MCF 10A (cell line): Measurements from ENCODE around the gene ETV4. TPM values are rescaled to one million over a fixed set of nuclear protein-coding genes. Genes with fewer than 3 reads are reported as not detected.

Experiments
- BruUV-seq: library from RNA; stranded (reverse); fragments of 400-500 nt; replicated peaks from 2 replicates; lab custom pipeline; 2021; lab: Mats Ljungman, UMichigan
- CTCF ChIA-PET: fragments of 300-600 bp; sonication (Branson Sonifier 250); formaldehyde crosslinking; extraction: SDS; loops from one replicate; lab custom pipeline; 2021; ENCODE audit warnings: antibody characterized with exemption, inconsistent platforms; lab: Yijun Ruan, JAX
- POLR2A ChIA-PET: fragments of 300-600, 350-650 bp; sonication (Branson Sonifier 250); formaldehyde crosslinking; extraction: SDS; loops from one replicate; lab custom pipeline; 2020; ENCODE audit warnings: antibody characterized with exemption, inconsistent platforms; lab: Yijun Ruan, JAX
- DNase-seq: peaks from one replicate; pipeline ENCODE4 v3.0.0-alpha.2; 2018; ENCODE audit not compliant: unreplicated experiment
- H3K27ac Mint-ChIP-seq: one replicate; pipeline ENCODE4 v1.8.0; 2022; ENCODE audit warnings: mild to moderate bottlenecking, low read depth, mixed read lengths; ENCODE audit not compliant: unreplicated experiment
- H3K27me3 Mint-ChIP-seq: one replicate; pipeline ENCODE4 v1.8.0; 2022; ENCODE audit warnings: mixed read lengths; ENCODE audit not compliant: insufficient read depth, unreplicated experiment
- H3K36me3 Mint-ChIP-seq: one replicate; pipeline ENCODE4 v1.8.0; 2022; ENCODE audit warnings: mild to moderate bottlenecking, moderate library complexity, mixed read lengths; ENCODE audit not compliant: insufficient read depth, unreplicated experiment
- H3K4me1 Mint-ChIP-seq: one replicate; pipeline ENCODE4 v1.8.0; 2022; ENCODE audit warnings: mixed read lengths; ENCODE audit not compliant: insufficient read depth, unreplicated experiment
- H3K4me3 Mint-ChIP-seq: one replicate; pipeline ENCODE4 v1.8.0; 2022; ENCODE audit warnings: mild to moderate bottlenecking, moderate library complexity, mixed read lengths; ENCODE audit not compliant: unreplicated experiment
- H3K9me3 Mint-ChIP-seq: one replicate; pipeline ENCODE4 v1.8.0; 2022; ENCODE audit warnings: mixed read lengths; ENCODE audit not compliant: unreplicated experiment
- CTCF ChIP-seq: fragments of 200-600 bp; IDR thresholded peaks from one replicate; pipeline ENCODE4 v1.8.0; 2022; ENCODE audit warnings: antibody characterized with exemption, mild to moderate bottlenecking; ENCODE audit not compliant: unreplicated experiment
- intact Hi-C: fragments of 100-400 bp; cut with micrococcal nuclease; formaldehyde crosslinking; loops from 2 replicates; pipeline ENCODE4 v1.14.1; 2022
- total RNA-seq: library from RNA; stranded (reverse); gene quantifications from 2 replicates; pipeline ENCODE4 v1.2.3, GENCODE V29; 2022

ETV4 gene
- total RNA-seq, 1 experiment from 2014 or later, result 31.6 TPM

GRCh38 chr17:43531082-43531378, 15.1 kb downstream of the ETV4 start:
- no peak overlapping the region for H3K4me3 Mint-ChIP-seq
- intact Hi-C loops, result no loop called here
- H3K36me3 Mint-ChIP-seq, result peaks cover 22% of the 10 kb centered on the region
- H3K9me3 Mint-ChIP-seq, result no peaks in the 10 kb centered on the region
- ChIA-PET CTCF (interaction anchor here (0.7 kb wide), 1 partner anchor 236 kb away, joined by 4 read pairs; no protein-coding TSS in a partner anchor), POLR2A (interaction anchor here (0.7 to 1.5 kb wide), 3 partner anchors 10 to 14 kb away, joined by 3 to 5 read pairs (median 4); no protein-coding TSS in a partner anchor)
- no peak overlapping the region for H3K27ac Mint-ChIP-seq
- no TSS peak for BruUV-seq
- DNase-seq, result no peak
- H3K27me3 Mint-ChIP-seq, result no peaks in the 10 kb centered on the region
- H3K4me1 Mint-ChIP-seq, result peaks cover 4% of the 10 kb centered on the region
- no peak for TF ChIP-seq CTCF

- DNase-seq, result no peak
- Mint-ChIP-seq H3K9me3 (no peaks in the 10 kb centered on the region), H3K4me1 (no peaks in the 10 kb centered on the region), H3K36me3 (peaks cover 28% of the 10 kb centered on the region), H3K4me3 (no peak overlapping the region), H3K27ac (no peak overlapping the region), H3K27me3 (no peaks in the 10 kb centered on the region)
- TF ChIP-seq CTCF, result no peak
- CTCF ChIA-PET, result interaction anchor here (0.7 kb wide), 1 partner anchor 237 kb away, joined by 4 read pairs; no protein-coding TSS in a partner anchor
- POLR2A ChIA-PET, result interaction anchor here (1.3 to 1.5 kb wide), 2 partner anchors 13 to 15 kb away, joined by 4 to 5 read pairs; no protein-coding TSS in a partner anchor
- intact Hi-C loops, result no loop called here
- no TSS peak for BruUV-seq
Measured at GRCh38 chr17:43530288-43531081, 15.7 kb downstream of the ETV4 start.

- Mint-ChIP-seq H3K36me3 (peaks cover 33% of the 10 kb centered on the region), H3K4me3 (no peak overlapping the region), H3K27ac (no peak overlapping the region), H3K27me3 (no peaks in the 10 kb centered on the region), H3K9me3 (no peaks in the 10 kb centered on the region), H3K4me1 (peaks cover 2% of the 10 kb centered on the region)
- no TSS peak for BruUV-seq
- ChIA-PET POLR2A (interaction anchor here (0.7 to 1.5 kb wide), 3 partner anchors 13 to 18 kb away, joined by 4 to 5 read pairs (median 4); no protein-coding TSS in a partner anchor), CTCF (no interaction called here)
- no peak for TF ChIP-seq CTCF
- no peak for DNase-seq
- intact Hi-C loops, result no loop called here
Measured at GRCh38 chr17:43529947-43530287, 16.2 kb downstream of the ETV4 start.

GRCh38 chr17:43528988-43529814, 16.9 kb downstream of the ETV4 start:
- no peak for TF ChIP-seq CTCF
- H3K27me3 Mint-ChIP-seq, result no peaks in the 10 kb centered on the region
- no peak overlapping the region for H3K4me3 Mint-ChIP-seq

More at GRCh38 chr17:43528988-43529814, 16.9 kb downstream of the ETV4 start:
- peaks cover 7% of the 10 kb centered on the region for H3K4me1 Mint-ChIP-seq
- no peak for DNase-seq
- ChIA-PET POLR2A (interaction anchor here (0.7 kb wide), 1 partner anchor 19 kb away, joined by 4 read pairs; no protein-coding TSS in a partner anchor), CTCF (no interaction called here)
- H3K9me3 Mint-ChIP-seq, result no peaks in the 10 kb centered on the region
- H3K27ac Mint-ChIP-seq, result peak overlapping the region; percentile 2
- no TSS peak for BruUV-seq
- intact Hi-C loops, result no loop called here
- peaks cover 40% of the 10 kb centered on the region for H3K36me3 Mint-ChIP-seq
